GM21529 (cell line): ENCODE measurements around the gene PPP4R1.

Experiments used
- ATAC-seq: cut with Tn5 transposase; IDR thresholded peaks from one replicate; pipeline ENCODE4 v1.9.1; 2021; ENCODE audit not compliant: unreplicated experiment

PPP4R1 gene

DNA sequence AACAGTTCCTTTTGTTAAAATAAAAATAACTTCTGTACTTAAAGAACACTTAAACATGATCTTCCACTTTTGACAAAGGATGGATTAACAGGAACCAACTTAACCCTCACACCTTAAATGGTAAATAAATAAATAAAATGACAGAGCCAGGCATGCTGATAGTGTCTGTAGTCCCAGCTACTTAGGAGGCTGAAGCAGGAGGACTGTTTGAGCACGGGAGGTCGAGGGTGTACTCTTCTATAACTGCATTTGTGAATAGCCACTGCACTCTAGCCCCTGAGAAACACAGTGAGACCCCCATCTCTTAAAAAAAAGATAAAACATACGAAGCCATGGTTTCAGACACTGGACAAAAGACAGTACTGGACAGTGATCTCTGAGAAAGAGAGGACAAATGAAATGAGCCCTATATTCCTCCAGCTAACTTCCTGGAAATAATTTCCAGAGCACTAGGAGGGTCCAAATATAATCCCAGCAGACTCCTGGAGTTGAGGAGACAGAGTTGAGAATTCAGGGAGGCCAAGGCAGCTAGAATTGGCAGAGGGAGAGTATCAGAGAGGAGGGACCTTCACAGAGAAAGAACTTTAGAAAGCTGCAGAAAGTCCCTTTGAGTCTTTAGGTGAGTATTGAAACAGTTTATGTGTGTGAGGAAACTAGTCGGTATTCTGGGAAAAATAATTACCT lies 17.4 kb downstream of the PPP4R1 start:
- no peak for ATAC-seq

DNA sequence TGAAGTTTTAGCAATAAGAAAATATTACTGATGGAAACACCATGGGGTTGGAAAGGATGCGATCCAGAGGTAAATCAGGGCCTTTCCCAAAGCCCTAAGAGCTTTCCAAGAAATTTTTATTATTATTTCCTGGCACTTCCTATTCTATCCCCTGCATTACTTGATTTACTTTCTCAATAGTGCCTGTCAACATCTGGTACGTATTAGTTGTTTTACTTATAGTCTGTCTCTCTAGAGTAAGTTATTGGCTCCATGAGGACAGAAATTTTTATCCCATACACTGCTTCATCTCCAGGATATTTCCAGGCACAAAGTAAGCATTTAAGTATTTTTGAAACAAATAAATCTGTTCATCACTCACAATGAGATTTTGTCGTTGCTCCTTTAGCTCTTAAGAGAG lies 18.1 kb downstream of the PPP4R1 start:
- ATAC-seq, result no peak

DNA sequence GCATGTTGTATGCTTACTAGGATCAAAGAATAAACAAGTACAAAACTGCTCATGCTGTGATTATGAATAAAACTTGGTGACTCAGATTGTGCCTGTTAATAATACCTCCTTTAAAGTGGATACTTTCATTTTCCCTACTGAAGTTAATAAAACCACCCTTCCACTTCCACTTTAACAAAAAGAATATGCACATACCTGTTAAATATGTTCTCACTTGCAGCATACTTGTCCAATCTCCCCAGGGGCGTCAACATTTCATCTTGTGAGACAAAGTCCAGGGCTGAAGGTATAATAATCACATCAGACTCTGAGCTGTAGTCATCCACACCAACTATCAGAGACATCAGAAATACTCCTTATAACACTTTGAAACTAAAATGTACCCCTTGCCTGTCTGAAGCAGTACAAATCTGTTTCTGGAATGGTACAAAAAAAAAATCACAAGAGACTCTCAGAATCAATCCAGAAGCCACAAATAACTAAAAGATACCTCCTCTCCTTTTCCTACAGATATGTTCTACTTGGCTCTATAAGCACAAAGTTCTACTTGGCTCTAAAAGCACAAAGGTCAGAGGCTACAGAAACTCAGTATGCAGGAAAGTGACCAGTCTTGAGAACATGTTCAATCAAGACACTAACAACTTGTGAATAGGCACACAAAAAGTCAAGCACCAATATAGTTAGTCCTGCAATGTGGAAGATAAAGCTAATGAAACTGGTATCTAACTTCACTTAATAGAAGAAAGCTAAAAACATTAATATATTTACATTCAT lies 19.3 kb downstream of the PPP4R1 start:
- peak; percentile 72 for ATAC-seq

GRCh38 chr18:9587924-9588323 lies 26.4 kb downstream of the PPP4R1 start:
- ATAC-seq, result no peak

- ATAC-seq, result no peak
Measured at GRCh38 chr18:9586814-9587213, 27.5 kb downstream of the PPP4R1 start.

DNA sequence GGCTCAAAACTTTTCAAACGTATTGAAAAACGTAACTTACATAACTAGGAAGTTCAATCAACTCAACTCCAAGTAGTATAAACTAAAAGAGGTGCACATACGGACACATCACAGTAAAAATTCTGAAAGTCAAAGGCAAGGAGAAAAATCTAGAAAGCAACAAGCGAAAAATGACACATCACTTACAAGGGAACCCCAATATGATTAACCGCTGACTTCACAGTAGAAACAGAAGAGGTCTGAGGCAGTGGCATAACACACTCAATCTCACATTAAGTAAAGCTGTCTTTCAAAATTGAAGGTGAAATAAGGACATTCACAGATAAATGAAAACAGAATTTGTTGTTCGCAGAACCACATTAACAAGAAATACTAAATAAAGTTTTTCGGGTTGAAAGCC lies 32.7 kb downstream of the PPP4R1 start:
- no peak for ATAC-seq

DNA sequence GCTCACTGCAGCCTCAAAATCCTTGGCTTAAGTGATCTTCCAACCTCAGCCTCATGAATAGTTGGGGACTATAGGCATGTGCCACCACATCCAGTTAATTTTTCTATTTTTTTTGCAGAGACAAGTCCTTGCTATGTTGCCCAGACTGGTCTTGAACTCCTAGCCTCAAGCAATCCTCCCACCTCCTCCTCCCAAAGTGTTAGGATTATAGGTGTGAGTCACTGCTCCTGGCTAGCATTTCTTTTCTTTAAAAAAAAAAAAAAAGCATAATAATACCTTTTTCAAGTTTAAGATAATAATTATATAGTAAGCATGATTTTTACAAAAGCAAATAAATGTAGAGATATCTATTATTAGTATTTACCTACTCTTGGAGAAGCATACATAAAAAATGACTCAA lies 36.1 kb downstream of the PPP4R1 start:
- ATAC-seq, result no peak

GRCh38 chr18:9577361-9577760 lies 37.0 kb downstream of the PPP4R1 start:
- no peak for ATAC-seq

GRCh38 chr18:9575558-9575957 lies 38.8 kb downstream of the PPP4R1 start:
- ATAC-seq, result no peak

DNA sequence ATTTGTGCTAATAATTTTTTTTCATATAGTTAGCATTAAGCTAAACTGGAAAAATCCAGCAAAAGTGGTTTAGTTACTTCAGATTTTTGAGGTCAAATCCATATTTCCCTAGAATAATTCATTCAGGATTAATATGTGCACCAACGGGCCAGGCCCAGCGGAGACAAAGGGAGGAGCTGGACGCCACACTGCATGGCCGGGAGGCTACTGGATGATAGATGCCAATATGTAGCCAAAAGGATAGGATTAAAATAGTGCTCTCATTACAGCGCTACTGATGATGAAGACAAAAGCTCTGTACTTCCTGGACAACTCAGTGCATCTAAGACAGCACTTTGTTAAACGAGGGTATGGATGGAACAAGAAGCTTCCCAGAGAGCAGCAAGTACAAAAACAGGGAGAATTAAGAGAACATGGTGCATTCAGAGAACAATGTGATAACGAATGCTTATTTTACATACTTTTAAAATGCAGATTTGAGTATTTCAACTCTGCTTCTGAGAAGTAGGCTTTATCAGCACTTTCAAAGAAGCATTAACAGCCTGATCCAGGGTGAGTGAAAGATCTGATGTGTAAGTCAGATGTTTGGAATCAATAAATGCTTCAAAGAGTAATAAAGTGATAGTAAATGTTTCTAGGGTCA lies 39.8 kb downstream of the PPP4R1 start:
- ATAC-seq, result no peak

DNA sequence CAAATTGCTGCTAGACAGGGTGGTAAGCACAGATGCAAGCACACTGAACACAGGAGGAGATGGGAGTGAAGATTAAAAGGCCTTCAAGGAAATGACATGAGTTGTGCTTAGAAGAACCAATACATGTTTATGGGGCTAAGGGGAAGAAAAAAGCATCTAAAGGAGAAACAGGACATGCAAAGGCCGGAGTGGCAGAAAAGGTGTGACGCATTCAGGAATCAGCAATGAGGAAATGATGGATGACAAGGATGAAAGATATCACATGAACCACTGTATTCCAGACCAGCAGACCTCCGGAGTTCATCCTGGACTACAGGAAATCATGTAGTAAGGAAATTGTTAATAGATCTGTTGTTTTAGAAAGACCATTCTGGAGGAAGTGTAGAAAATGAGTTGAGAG lies 42.8 kb downstream of the PPP4R1 start:
- no peak for ATAC-seq

DNA sequence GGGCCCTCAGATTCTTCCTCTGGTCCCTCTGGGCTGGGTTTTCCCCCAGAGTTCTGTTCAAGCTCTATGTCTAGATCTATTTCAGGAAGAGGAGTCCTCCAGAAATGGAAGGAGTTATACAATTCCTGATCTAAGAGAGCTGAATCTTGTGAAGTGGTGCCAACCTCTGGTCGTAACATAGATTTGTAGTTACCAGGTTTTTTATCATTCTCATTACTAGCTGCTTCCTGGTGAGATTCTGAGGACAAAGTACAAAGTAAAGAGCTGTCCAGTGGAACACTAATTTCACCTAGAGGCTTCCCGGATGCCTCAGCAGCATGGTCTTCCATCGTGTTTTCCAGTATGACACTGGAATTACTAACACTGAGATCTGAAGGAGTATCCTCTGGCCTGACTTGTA lies 44.1 kb downstream of the PPP4R1 start:
- ATAC-seq, result no peak

- no peak for ATAC-seq
Measured at GRCh38 chr18:9569178-9569577, 45.2 kb downstream of the PPP4R1 start.

DNA sequence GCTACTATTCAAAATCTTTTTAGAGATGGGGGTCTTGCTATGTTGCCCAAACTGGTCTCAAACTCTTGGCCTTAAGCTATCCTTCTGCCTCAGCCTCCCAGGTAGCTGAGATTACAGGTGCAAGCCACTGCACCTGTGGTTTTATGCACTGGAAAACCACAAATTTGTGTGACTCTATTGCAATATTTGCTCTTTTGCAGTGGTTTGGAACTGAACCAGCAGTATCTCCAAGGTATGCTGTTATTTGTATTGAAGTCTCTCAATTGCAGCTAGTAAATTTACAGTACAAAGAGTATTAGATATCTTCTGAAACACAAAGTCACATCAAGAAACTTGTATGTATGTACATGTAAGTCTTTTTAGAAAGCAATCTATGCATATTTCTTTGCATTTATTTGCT lies 46.2 kb downstream of the PPP4R1 start:
- ATAC-seq, result no peak

- ATAC-seq, result no peak
Measured at GRCh38 chr18:9565407-9565806, 49.0 kb downstream of the PPP4R1 start.

GRCh38 chr18:9563331-9563730 lies 51.0 kb downstream of the PPP4R1 start:
- no peak for ATAC-seq

DNA sequence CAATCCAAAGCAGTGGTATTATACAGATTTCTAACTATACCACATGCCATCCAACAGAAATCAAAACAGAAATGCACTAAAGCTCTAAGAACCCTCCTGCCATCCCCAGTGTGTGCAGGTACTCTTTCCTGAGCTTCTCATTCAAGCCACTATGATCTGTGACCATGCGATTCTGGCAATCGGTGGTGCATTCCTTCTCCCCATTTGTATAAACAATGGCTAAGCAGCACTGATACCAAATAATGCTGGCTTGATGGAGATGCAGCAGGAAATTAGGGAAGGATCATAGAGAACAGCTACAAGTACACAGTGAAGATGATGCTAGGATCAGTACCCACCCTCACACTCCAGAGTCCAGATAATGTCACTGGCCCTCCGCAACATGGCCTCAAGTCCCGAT lies 51.8 kb downstream of the PPP4R1 start:
- no peak for ATAC-seq

GRCh38 chr18:9561759-9562158 lies 52.6 kb downstream of the PPP4R1 start:
- ATAC-seq, result no peak

GRCh38 chr18:9559253-9559652 lies 55.1 kb downstream of the PPP4R1 start:
- no peak for ATAC-seq

GRCh38 chr18:9558387-9559064 lies 55.8 kb downstream of the PPP4R1 start:
- no peak for ATAC-seq

DNA sequence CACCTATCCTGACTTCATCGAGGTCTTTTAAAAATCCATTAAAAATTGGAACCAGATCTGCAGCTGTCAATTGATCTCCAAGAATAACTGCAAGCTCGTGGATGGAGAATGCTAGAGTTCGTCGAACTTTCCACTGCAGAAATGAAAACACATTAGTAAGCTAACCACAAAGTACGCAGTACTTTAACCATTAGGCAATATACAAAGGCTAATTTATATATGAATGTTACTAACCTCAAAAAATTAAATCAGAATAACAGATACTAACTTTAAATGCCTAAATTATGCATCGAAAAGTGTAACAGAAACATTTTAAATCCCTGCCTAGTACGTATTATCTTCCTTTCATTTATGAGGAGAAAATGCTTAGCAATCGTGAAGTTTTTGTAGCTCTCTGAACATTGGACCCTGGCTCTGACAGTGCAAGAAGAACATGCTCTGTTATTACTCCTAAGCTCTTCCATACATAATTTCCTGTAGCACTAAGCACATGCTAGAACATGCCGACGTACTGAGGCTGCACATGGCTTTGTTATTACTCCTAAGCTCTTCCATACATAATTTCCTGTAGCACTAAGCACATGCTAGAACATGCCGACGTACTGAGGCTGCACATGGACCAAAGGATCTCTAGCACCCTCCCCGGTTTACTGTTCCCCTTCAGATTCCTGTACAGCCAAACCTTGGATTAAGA lies 57.0 kb downstream of the PPP4R1 start:
- no peak for ATAC-seq
